HG03108 (cell line): ENCODE data around the gene WRAP73.
"Not testable (repeated sequence)": the region's sequence is repeated elsewhere in the genome, so short reads cannot be mapped to it uniquely, and the experiment has no call there.

Experiments
- ATAC-seq: cut with Tn5 transposase; IDR thresholded peaks from one replicate; pipeline ENCODE4 v1.9.1; 2021; ENCODE audit warnings: moderate library complexity; ENCODE audit not compliant: unreplicated experiment

WRAP73 gene

GRCh38 chr1:3599286-3599811 lies 50.6 kb downstream of the WRAP73 start:
- no peak for ATAC-seq

- ATAC-seq: no peak
Observed at GRCh38 chr1:3598522-3599285, 51.2 kb downstream of the WRAP73 start.

- no peak for ATAC-seq
Observed at GRCh38 chr1:3598051-3598491, 51.8 kb downstream of the WRAP73 start.

GRCh38 chr1:3597599-3597964 lies 52.3 kb downstream of the WRAP73 start:
- ATAC-seq: no peak

- ATAC-seq: no peak
Observed at GRCh38 chr1:3596663-3597598, 53.0 kb downstream of the WRAP73 start.

- ATAC-seq: no peak
Observed at GRCh38 chr1:3595949-3596348, 54.0 kb downstream of the WRAP73 start.

GRCh38 chr1:3594706-3595377 lies 55.1 kb downstream of the WRAP73 start:
- ATAC-seq: no peak

GRCh38 chr1:3593745-3594144 lies 56.2 kb downstream of the WRAP73 start:
- no peak for ATAC-seq

GRCh38 chr1:3593334-3593733 lies 56.6 kb downstream of the WRAP73 start:
- no peak for ATAC-seq

- ATAC-seq: no peak
Observed at GRCh38 chr1:3590951-3591865, 58.7 kb downstream of the WRAP73 start.

- no peak for ATAC-seq
Observed at GRCh38 chr1:3590139-3590763, 59.7 kb downstream of the WRAP73 start.

GRCh38 chr1:3588395-3588794 lies 61.5 kb downstream of the WRAP73 start:
- no peak for ATAC-seq

- ATAC-seq: no peak
Observed at GRCh38 chr1:3586986-3587759, 62.7 kb downstream of the WRAP73 start.

GRCh38 chr1:3585940-3586568 lies 63.8 kb downstream of the WRAP73 start:
- ATAC-seq: no peak

GRCh38 chr1:3585353-3585868 lies 64.5 kb downstream of the WRAP73 start:
- ATAC-seq: not testable (repeated sequence)

GRCh38 chr1:3584915-3585314 lies 65.0 kb downstream of the WRAP73 start:
- ATAC-seq: no peak

GRCh38 chr1:3583751-3584150 lies 66.2 kb downstream of the WRAP73 start:
- not testable (repeated sequence) for ATAC-seq
